GM18502 (cell line): ENCODE results near the gene DCDC2.
A peak's percentile ranks its signal among the peaks of the same experiment; 100 is the strongest.
"Not testable (repeated sequence)": the region's sequence is repeated elsewhere in the genome, so short reads cannot be mapped to it uniquely, and the experiment has no call there.

Experiments used
- ATAC-seq: cut with Tn5 transposase; IDR thresholded peaks from one replicate; pipeline ENCODE4 v1.9.1; 2021; ENCODE audit warnings: mild to moderate bottlenecking; ENCODE audit not compliant: unreplicated experiment, poor library complexity

The DCDC2 gene

GRCh38 chr6:24329022-24329421 is 28.8 kb downstream of the DCDC2 start:
- no peak for ATAC-seq

GRCh38 chr6:24327756-24328155 is 30.1 kb downstream of the DCDC2 start:
- no peak for ATAC-seq

GRCh38 chr6:24325978-24326377 is 31.9 kb downstream of the DCDC2 start:
- ATAC-seq: no peak

GRCh38 chr6:24324617-24325016 is 33.2 kb downstream of the DCDC2 start:
- no peak for ATAC-seq

- ATAC-seq: no peak
Measured at GRCh38 chr6:24323632-24324337, 34.1 kb downstream of the DCDC2 start.

- no peak for ATAC-seq
Measured at GRCh38 chr6:24322924-24323323, 34.9 kb downstream of the DCDC2 start.

GRCh38 chr6:24322446-24322845 is 35.4 kb downstream of the DCDC2 start:
- ATAC-seq: not testable (repeated sequence)

- no peak for ATAC-seq
Measured at GRCh38 chr6:24321538-24322162, 36.2 kb downstream of the DCDC2 start.

- no peak for ATAC-seq
Measured at GRCh38 chr6:24313251-24314141, 44.4 kb downstream of the DCDC2 start.

GRCh38 chr6:24311775-24312174 is 46.1 kb downstream of the DCDC2 start:
- ATAC-seq: not testable (repeated sequence)

- ATAC-seq: no peak
Measured at GRCh38 chr6:24307881-24308280, 50.0 kb downstream of the DCDC2 start.

GRCh38 chr6:24306936-24307335 is 50.9 kb downstream of the DCDC2 start:
- no peak for ATAC-seq

GRCh38 chr6:24306038-24306437 is 51.8 kb downstream of the DCDC2 start:
- no peak for ATAC-seq

- no peak for ATAC-seq
Measured at GRCh38 chr6:24296944-24297343, 60.9 kb downstream of the DCDC2 start.

GRCh38 chr6:24293852-24294251 is 64.0 kb downstream of the DCDC2 start:
- not testable (repeated sequence) for ATAC-seq

GRCh38 chr6:24287239-24287638 is 70.6 kb downstream of the DCDC2 start:
- no peak for ATAC-seq

GRCh38 chr6:24284006-24284405 is 73.9 kb downstream of the DCDC2 start:
- ATAC-seq: peak; percentile 48

- ATAC-seq: peak; percentile 82
Measured at GRCh38 chr6:24283043-24283985, 74.5 kb downstream of the DCDC2 start.

- no peak for ATAC-seq
Measured at GRCh38 chr6:24274441-24275083, 83.3 kb downstream of the DCDC2 start.
